Left renal cortex interstitium (tissue), 4 donors: ENCODE measurements around the gene PURA. TPM values are rescaled to one million over a fixed set of nuclear protein-coding genes. Genes with fewer than 3 reads are reported as not detected.

ENCODE experiments used
- DNase-seq, 4 donors: peaks; one replicate each; pipeline ENCODE4 v3.0.0-alpha.2; 2013; ENCODE audit warnings: low read depth in 4 of 4, low spot score in 2 of 4, missing footprints in 1 of 4
- polyA plus RNA-seq, 4 donors: library from polyadenylated mRNA; unstranded; fragments of 120-200 nt; gene quantifications; one replicate each; pipeline ENCODE4 v1.2.1, GENCODE V29; 2013; ENCODE audit not compliant: insufficient read length in 4 of 4

The PURA gene
- polyA plus RNA-seq = 10 to 100 TPM; 11.8 to 14.7 (median 13.4) TPM

- peak in 3 of 4 donors; percentile 66 to 89 (median 77) for DNase-seq
Measured at GRCh38 chr5:140113699-140114263, at the start of gene PURA. Gene PURA (plus strand): TSS chr5:140114109. CDS start chr5:140114182, 73 bp downstream.

- no peak for DNase-seq
Measured at GRCh38 chr5:140072812-140073211, 41.1 kb upstream of the PURA start.

GRCh38 chr5:140073296-140073695 is 40.6 kb upstream of the PURA start:
- DNase-seq = peak in 1 of 4 donors; percentile 8

GRCh38 chr5:140075371-140075770 is 38.5 kb upstream of the PURA start:
- no peak for DNase-seq

GRCh38 chr5:140076142-140076541 is 37.8 kb upstream of the PURA start:
- DNase-seq = no peak

GRCh38 chr5:140076788-140077187 is 37.1 kb upstream of the PURA start:
- DNase-seq = no peak

- DNase-seq = no peak
Measured at GRCh38 chr5:140083120-140083519, 30.8 kb upstream of the PURA start.

- no peak for DNase-seq
Measured at GRCh38 chr5:140083650-140084049, 30.3 kb upstream of the PURA start.

GRCh38 chr5:140084541-140084940 is 29.4 kb upstream of the PURA start:
- no peak for DNase-seq

GRCh38 chr5:140090251-140090650 is 23.7 kb upstream of the PURA start:
- DNase-seq = no peak

- DNase-seq = no peak
Measured at GRCh38 chr5:140093179-140093578, 20.7 kb upstream of the PURA start.

GRCh38 chr5:140093866-140094265 is 20.0 kb upstream of the PURA start:
- no peak for DNase-seq

GRCh38 chr5:140094889-140095288 is 19.0 kb upstream of the PURA start:
- no peak for DNase-seq

- DNase-seq = no peak
Measured at GRCh38 chr5:140101179-140101578, 12.7 kb upstream of the PURA start.

GRCh38 chr5:140103154-140103553 is 10.8 kb upstream of the PURA start:
- no peak for DNase-seq

GRCh38 chr5:140104100-140104499 is 9.8 kb upstream of the PURA start:
- no peak for DNase-seq

- no peak for DNase-seq
Measured at GRCh38 chr5:140106101-140106500, 7.8 kb upstream of the PURA start.

GRCh38 chr5:140106805-140107311 is 7.1 kb upstream of the PURA start:
- DNase-seq = no peak

- DNase-seq = peak in 2 of 4 donors; percentile 73 to 80
Measured at GRCh38 chr5:140107312-140108092, 6.4 kb upstream of the PURA start.

- no peak for DNase-seq
Measured at GRCh38 chr5:140108093-140109017, 5.6 kb upstream of the PURA start.
